ENCODE measurements around the gene CACNA2D2. TPM values are rescaled to one million over a fixed set of nuclear protein-coding genes. Genes with fewer than 3 reads are reported as not detected.

CACNA2D2 gene
- total RNA-seq, 1 donor from 2014 or later: 2.5 TPM

GRCh38 chr3:50325497-50326181 lies 177.8 kb downstream of the CACNA2D2 start:
- intact Hi-C loops (cut with DNase I): no loop called here
- Histone ChIP-seq H3K27me3 (no peaks in the 10 kb centered on the region), H3K27ac (no peak overlapping the region), H3K4me1 (peaks cover 36% of the 10 kb centered on the region), H3K4me3 (no peak overlapping the region), H3K36me3 (peaks cover 0 to 23% of the 10 kb centered on the region in 2 donors), H3K9me3 (no peaks in the 10 kb centered on the region)
- TF ChIP-seq POLR2A (IDR thresholded peaks at IDR 0.05) (no peak), POLR2AphosphoS5 (IDR thresholded peaks at IDR 0.05; ENCODE audit: insufficient read depth in 1 of 2, low read depth in 1 of 2) (no peak)
- no peak for DNase-seq (ENCODE audit: extremely low spot score in 2 of 2)

- Histone ChIP-seq H3K27ac (no peak overlapping the region), H3K27me3 (no peaks in the 10 kb centered on the region), H3K4me3 (no peak overlapping the region), H3K4me1 (peaks cover 42% of the 10 kb centered on the region), H3K36me3 (peaks cover 0 to 17% of the 10 kb centered on the region in 2 donors), H3K9me3 (no peaks in the 10 kb centered on the region)
- TF ChIP-seq POLR2A (IDR thresholded peaks at IDR 0.05): no peak
- no peak for TF ChIP-seq POLR2AphosphoS5 (IDR thresholded peaks at IDR 0.05; ENCODE audit: insufficient read depth in 1 of 2, low read depth in 1 of 2)
- intact Hi-C loops (cut with DNase I): no loop called here
- DNase-seq (ENCODE audit: extremely low spot score in 2 of 2): no peak
Measured at GRCh38 chr3:50325113-50325480, 178.3 kb downstream of the CACNA2D2 start.

- Histone ChIP-seq H3K4me3 (no peak overlapping the region), H3K36me3 (peaks cover 0 to 13% of the 10 kb centered on the region in 2 donors), H3K27me3 (no peaks in the 10 kb centered on the region), H3K9me3 (no peaks in the 10 kb centered on the region), H3K27ac (peak overlapping the region; percentile 90), H3K4me1 (peaks cover 47% of the 10 kb centered on the region)
- no peak for DNase-seq (ENCODE audit: extremely low spot score in 2 of 2)
- intact Hi-C loops (cut with DNase I): loop anchor here (5.0 kb wide), 1 partner anchor 67 kb away; no protein-coding TSS in a partner anchor
- TF ChIP-seq POLR2A (IDR thresholded peaks at IDR 0.05): no peak
- TF ChIP-seq CTCF (IDR thresholded peaks at IDR 0.05): peak; percentile 36 to 76 (median 74)
- no peak for TF ChIP-seq POLR2AphosphoS5 (IDR thresholded peaks at IDR 0.05; ENCODE audit: insufficient read depth in 1 of 2, low read depth in 1 of 2)
Measured at GRCh38 chr3:50324351-50325112, 178.9 kb downstream of the CACNA2D2 start.

- TF ChIP-seq CTCF (IDR thresholded peaks at IDR 0.05) (no peak), POLR2A (IDR thresholded peaks at IDR 0.05) (no peak), POLR2AphosphoS5 (IDR thresholded peaks at IDR 0.05; ENCODE audit: insufficient read depth in 1 of 2, low read depth in 1 of 2) (peak in 1 of 2 donors; percentile 55)
- Histone ChIP-seq H3K9me3 (no peaks in the 10 kb centered on the region), H3K4me3 (no peak overlapping the region), H3K36me3 (peaks cover 0 to 13% of the 10 kb centered on the region in 2 donors), H3K4me1 (peaks cover 54% of the 10 kb centered on the region), H3K27ac (peak overlapping the region; percentile 90), H3K27me3 (no peaks in the 10 kb centered on the region)
- intact Hi-C loops (cut with DNase I): loop anchor here (2.0 to 5.0 kb wide), 2 partner anchors 25 to 66 kb away; partner anchors contain the start of genes HYAL3 and NAA80
- no peak for DNase-seq (ENCODE audit: extremely low spot score in 2 of 2)
Measured at GRCh38 chr3:50323614-50324199, 179.7 kb downstream of the CACNA2D2 start.

- no peaks in the 10 kb centered on the region for H3K9me3 ChIP-seq
- no peak for DNase-seq (ENCODE audit: extremely low spot score in 2 of 2)
- peaks cover 0 to 16% of the 10 kb centered on the region in 2 donors for H3K36me3 ChIP-seq
- H3K4me3 ChIP-seq: peak overlapping the region in 1 of 2 donors; percentile 72
- H3K27ac ChIP-seq: peak overlapping the region; percentile 90
- H3K27me3 ChIP-seq: no peaks in the 10 kb centered on the region
- intact Hi-C loops (cut with DNase I): loop anchor here (2.0 to 5.0 kb wide), 2 partner anchors 24 to 66 kb away; partner anchors contain the start of genes HYAL3 and NAA80
- TF ChIP-seq POLR2AphosphoS5 (IDR thresholded peaks at IDR 0.05; ENCODE audit: insufficient read depth in 1 of 2, low read depth in 1 of 2) (no peak), CTCF (IDR thresholded peaks at IDR 0.05) (no peak), POLR2A (IDR thresholded peaks at IDR 0.05) (no peak)
- H3K4me1 ChIP-seq: peaks cover 54% of the 10 kb centered on the region
Measured at GRCh38 chr3:50323092-50323600, 180.3 kb downstream of the CACNA2D2 start.
